Body of pancreas (tissue), 4 donors: ENCODE measurements around the gene CTNNAL1. TPM values are rescaled to one million over a fixed set of nuclear protein-coding genes. Genes with fewer than 3 reads are reported as not detected.

Experiments
- ATAC-seq: fragments of 150-250 bp; one replicate; pipeline ENCODE4 v1.9.1; 2016
- DNase-seq, 4 donors: peaks; one replicate each; pipeline ENCODE4 v3.0.0-alpha.2; 2019
- H3K27ac ChIP-seq, 4 donors: fragments of 200-600 bp; sonication (generic); 1 replicate in 3 of 4; 2 replicates in 1 of 4; pipeline versions ENCODE4 v1.5.1 to v1.6.1; 2016 to 2019; ENCODE audit warnings: mild to moderate bottlenecking in 1 of 4, mixed read lengths in 1 of 4, moderate library complexity in 1 of 4
- H3K27me3 ChIP-seq, 2 donors: fragments of 200-600 bp; sonication (generic); one replicate each; pipeline ENCODE4 v1.6.0; 2016; ENCODE audit warnings: mild to moderate bottlenecking in 1 of 2
- H3K36me3 ChIP-seq, 2 donors: fragments of 200-600 bp; sonication (generic); replicated peaks in 1 of 2; 2 replicates each; pipeline ENCODE4 v1.5.1; 2016; ENCODE audit warnings: low read depth in 2 of 2; ENCODE audit not compliant: insufficient read depth in 1 of 2
- H3K4me1 ChIP-seq: fragments of 200-600 bp; sonication (generic); one replicate; pipeline ENCODE4 v1.6.0; 2016
- H3K4me3 ChIP-seq, 2 donors: fragments of 200-600 bp; sonication (generic); 1 replicate in 1 of 2; 2 replicates in 1 of 2; pipeline ENCODE4 v1.5.1; 2016 to 2019
- H3K9me3 ChIP-seq, 3 donors: fragments of 200-600 bp; sonication (generic); 1 replicate in 2 of 3; 2 replicates in 1 of 3; pipeline ENCODE4 v1.5.1; 2016
- POLR2A ChIP-seq, 3 donors: fragments of 450-650 bp; IDR thresholded peaks; one replicate each; pipeline ENCODE4 v1.6.1; 2016; ENCODE audit warnings: antibody characterized with exemption in 3 of 3, mild to moderate bottlenecking in 2 of 3
- WGBS, 2 donors: methylation state at CpG; one replicate each; pipeline ENCODE4 v1.1.5; 2017; 5-methylcytosine and 5-hydroxymethylcytosine counted together
- intact Hi-C: fragments of 100-400 bp; cut with DNase I; formaldehyde crosslinking; loops from one replicate; pipeline ENCODE4 v1.15.1; 2023
- total RNA-seq, 2 donors: library from RNA; depleted of rRNA; stranded (reverse); fragments of >200 nt; gene quantifications; one replicate each; pipeline ENCODE4 v1.1.0, GENCODE V29; 2016
- TF ChIP-seq, protein P1 (sequence below), 7 experiments: fragments of 450-650 bp in 4 of 7; fragments of 200-600 bp in 3 of 7; sonication (generic) in 3 of 7; IDR thresholded peaks; one replicate each; pipeline ENCODE4 v1.5.1; 2016 to 2019; ENCODE audit warnings: antibody characterized with exemption in 7 of 7

CTNNAL1 gene
- total RNA-seq, 2 donors from 2014 or later, result 15.8 to 23.9 TPM

DNA sequence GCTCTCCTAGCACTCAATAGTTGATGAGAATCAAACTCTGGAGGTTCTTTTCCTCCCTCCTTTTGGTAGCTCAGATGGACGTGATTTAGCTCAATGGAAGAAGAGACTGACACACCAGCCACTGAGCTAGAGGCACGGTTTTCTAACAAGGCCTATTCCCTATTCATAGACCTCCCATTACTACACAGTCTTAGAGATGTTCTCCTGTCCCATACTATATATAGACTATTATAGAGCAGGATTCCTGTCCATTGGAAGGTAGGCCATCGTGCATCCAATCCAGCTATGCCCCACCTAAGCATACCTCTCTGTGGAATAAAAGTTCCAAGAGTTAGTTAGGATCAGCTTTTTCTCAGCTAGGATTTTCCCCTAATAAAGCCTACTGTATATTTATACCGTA is 30.3 kb upstream of the CTNNAL1 start:
- ATAC-seq, result no peak
- WGBS, 2 donors, result 97 to 100% methylated on average over 4 of the region's 4 CpGs

DNA sequence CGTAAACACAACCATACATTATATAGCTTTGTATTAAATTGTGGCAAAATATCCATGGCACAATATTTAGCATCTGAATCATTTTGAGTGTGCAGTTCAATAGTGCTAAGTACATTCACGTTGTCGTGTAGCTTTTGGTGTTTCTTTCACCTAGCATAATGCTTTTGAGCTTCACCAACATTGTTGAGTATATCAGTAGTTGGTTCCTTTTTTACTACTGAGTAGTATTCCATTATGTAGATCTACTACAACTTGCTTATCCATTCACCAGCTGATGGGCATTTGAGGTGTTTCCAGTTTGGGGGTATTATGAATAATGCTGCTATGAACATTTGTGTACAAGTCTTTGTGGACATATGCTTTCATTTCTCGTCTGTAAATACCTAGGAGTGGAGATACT is 27.3 kb upstream of the CTNNAL1 start:
- Histone ChIP-seq H3K27me3 (no peaks in the 10 kb centered on the region), H3K4me3 (no peak overlapping the region), H3K4me1 (peaks cover 20% of the 10 kb centered on the region), H3K9me3 (no peaks in the 10 kb centered on the region), H3K27ac (no peak overlapping the region), H3K36me3 (peaks cover 0 to 6% of the 10 kb centered on the region in 2 donors)
- ATAC-seq (no peak), DNase-seq (no peak)
- TF ChIP-seq, protein P1, sequence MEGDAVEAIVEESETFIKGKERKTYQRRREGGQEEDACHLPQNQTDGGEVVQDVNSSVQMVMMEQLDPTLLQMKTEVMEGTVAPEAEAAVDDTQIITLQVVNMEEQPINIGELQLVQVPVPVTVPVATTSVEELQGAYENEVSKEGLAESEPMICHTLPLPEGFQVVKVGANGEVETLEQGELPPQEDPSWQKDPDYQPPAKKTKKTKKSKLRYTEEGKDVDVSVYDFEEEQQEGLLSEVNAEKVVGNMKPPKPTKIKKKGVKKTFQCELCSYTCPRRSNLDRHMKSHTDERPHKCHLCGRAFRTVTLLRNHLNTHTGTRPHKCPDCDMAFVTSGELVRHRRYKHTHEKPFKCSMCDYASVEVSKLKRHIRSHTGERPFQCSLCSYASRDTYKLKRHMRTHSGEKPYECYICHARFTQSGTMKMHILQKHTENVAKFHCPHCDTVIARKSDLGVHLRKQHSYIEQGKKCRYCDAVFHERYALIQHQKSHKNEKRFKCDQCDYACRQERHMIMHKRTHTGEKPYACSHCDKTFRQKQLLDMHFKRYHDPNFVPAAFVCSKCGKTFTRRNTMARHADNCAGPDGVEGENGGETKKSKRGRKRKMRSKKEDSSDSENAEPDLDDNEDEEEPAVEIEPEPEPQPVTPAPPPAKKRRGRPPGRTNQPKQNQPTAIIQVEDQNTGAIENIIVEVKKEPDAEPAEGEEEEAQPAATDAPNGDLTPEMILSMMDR (IDR thresholded peaks at IDR 0.05), result no peak
- TF ChIP-seq POLR2A (IDR thresholded peaks at IDR 0.05), result no peak
- intact Hi-C loops, result no loop called here
- WGBS, 2 donors, result 98 to 99% methylated on average over 4 of the region's 4 CpGs

More for the DNA sequence above, 30.3 kb upstream of the CTNNAL1 start:
- H3K4me3 ChIP-seq, result no peak overlapping the region
- TF ChIP-seq, protein P1 (IDR thresholded peaks at IDR 0.05), result no peak
- TF ChIP-seq POLR2A (IDR thresholded peaks at IDR 0.05), result no peak
- no peak overlapping the region for H3K27ac ChIP-seq
- H3K4me1 ChIP-seq, result no peaks in the 10 kb centered on the region
- no peaks in the 10 kb centered on the region for H3K27me3 ChIP-seq
- DNase-seq, result no peak
- H3K36me3 ChIP-seq, result peaks cover 0 to 13% of the 10 kb centered on the region in 2 donors
- H3K9me3 ChIP-seq, result no peaks in the 10 kb centered on the region
- intact Hi-C loops, result no loop called here

DNA sequence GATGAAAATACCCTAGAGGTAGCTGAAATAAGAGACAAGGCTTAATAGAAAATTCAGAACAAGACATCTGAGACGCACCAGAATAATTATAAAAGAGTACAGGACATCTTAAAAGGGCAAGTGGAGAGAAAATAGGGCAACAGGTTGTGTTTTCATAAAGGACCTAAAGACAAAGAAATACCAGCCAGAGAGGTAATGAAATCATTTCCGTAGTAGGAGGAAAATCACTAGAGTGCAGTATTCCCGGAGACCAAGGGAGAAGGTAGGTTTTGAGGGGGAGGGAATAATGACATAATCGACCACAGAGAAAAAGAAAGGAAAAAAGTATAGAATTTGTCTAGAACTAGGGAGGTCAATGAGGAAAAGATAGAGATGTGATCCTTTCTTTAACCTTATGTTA is 26.2 kb upstream of the CTNNAL1 start:
- H3K27me3 ChIP-seq, result no peaks in the 10 kb centered on the region
- H3K4me3 ChIP-seq, result no peak overlapping the region
- H3K27ac ChIP-seq, result no peak overlapping the region
- WGBS, 2 donors, result 91 to 93% methylated on average over 4 of the region's 4 CpGs
- peaks cover 0 to 3% of the 10 kb centered on the region in 2 donors for H3K36me3 ChIP-seq
- no peaks in the 10 kb centered on the region for H3K9me3 ChIP-seq
- no peak for DNase-seq
- intact Hi-C loops, result no loop called here
- TF ChIP-seq, protein P1 (IDR thresholded peaks at IDR 0.05), result no peak
- no peak for TF ChIP-seq POLR2A (IDR thresholded peaks at IDR 0.05)
- no peak for ATAC-seq
- H3K4me1 ChIP-seq, result peaks cover 20% of the 10 kb centered on the region

DNA sequence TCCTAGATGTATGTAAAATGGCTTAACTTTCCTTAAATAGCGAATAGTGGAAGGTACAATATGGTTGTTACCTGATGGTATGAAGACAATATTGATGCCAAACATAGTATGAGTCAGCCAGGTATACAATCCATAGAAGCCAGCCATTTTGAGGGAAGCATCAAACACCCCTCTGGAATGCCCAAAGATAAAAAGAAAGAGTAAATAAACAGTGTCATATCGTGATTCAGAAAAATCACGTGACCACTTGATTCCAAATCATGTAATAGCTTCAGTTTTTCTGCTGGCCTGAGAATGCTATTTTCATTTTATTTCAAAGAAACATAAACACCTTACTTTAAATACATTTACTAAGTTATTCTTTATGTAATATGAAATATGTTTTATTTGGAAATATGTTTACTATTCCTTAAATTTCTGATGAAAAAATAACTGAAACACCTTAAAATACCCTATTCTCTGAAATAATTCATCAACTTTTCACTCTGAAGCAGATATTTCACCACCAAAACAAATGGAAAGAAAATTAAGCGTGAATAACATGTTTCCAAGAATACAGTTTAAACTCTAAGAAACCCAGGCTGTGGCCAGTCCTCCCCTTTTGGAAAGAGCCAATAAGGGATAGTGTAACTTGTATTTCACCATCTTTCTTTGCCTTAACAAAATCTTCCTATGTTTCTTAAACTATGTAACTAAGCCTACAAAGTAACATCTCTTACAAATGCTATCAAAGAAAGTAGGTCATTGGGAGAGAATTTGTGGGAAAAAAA is 24.8 kb upstream of the CTNNAL1 start:
- DNase-seq (no peak), ATAC-seq (no peak)
- Histone ChIP-seq H3K9me3 (no peaks in the 10 kb centered on the region), H3K4me3 (no peak overlapping the region), H3K27me3 (no peaks in the 10 kb centered on the region), H3K27ac (peak overlapping the region in 2 of 4 donors; percentile 38 to 53), H3K4me1 (peaks cover 20% of the 10 kb centered on the region), H3K36me3 (peaks cover 0 to 7% of the 10 kb centered on the region in 2 donors)
- intact Hi-C loops, result no loop called here
- TF ChIP-seq, protein P1 (IDR thresholded peaks at IDR 0.05), result no peak
- no peak for TF ChIP-seq POLR2A (IDR thresholded peaks at IDR 0.05)
- WGBS, 2 donors, result 70 to 74% methylated on average over 4 of the region's 4 CpGs
